HCT116 (cell line): Measurements from ENCODE around the gene PCGF5. TPM values are rescaled to one million over a fixed set of nuclear protein-coding genes. Genes with fewer than 3 reads are reported as not detected.

ENCODE experiments used
- ATAC-seq: fragments of 200-7000 bp; cut with Tn5 transposase; 2 replicates; pipeline ENCODE4 v1.9.1; 2020; ENCODE audit warnings: mild to moderate bottlenecking, moderate library complexity
- BruUV-seq: library from RNA; stranded (reverse); fragments of 400-500 nt; replicated peaks from 2 replicates; lab custom pipeline; 2021; lab: Mats Ljungman, UMichigan
- CTCF ChIA-PET: fragments of 300-600 bp; sonication (Branson Sonifier 250); formaldehyde crosslinking; loops from one replicate; lab custom pipeline; 2021; ENCODE audit warnings: antibody characterized with exemption; lab: Charles Lee
- POLR2A ChIA-PET: fragments of 300-600, 350-600 bp; sonication (Branson Sonifier 250); formaldehyde crosslinking; loops from one replicate; lab custom pipeline; 2021; ENCODE audit warnings: antibody characterized with exemption; lab: Charles Lee
- RAD21 ChIA-PET, 2 experiments: fragments of 300-600 bp; sonication (Branson Sonifier 250); formaldehyde crosslinking; loops; one replicate each; lab custom pipeline; 2023; ENCODE audit warnings: low total read pairs in 2 of 2; ENCODE audit not compliant: uncharacterized antibody in 2 of 2, unreplicated experiment in 2 of 2, low non-redundant PET in 1 of 2; lab: Charles Lee
- DNase-seq: peaks from one replicate; pipeline ENCODE4 v3.0.0-alpha.2; 2010; ENCODE audit warnings: low read depth, low spot score
- H2AFZ ChIP-seq: fragments of 200-600 bp; shearing (Covaris generic), sonication (generic); 2 replicates; pipeline ENCODE4 v1.6.1; 2017; ENCODE audit warnings: low read depth, mixed run types, mixed read lengths, antibody characterized with exemption, low read length; ENCODE audit not compliant: poor library complexity, severe bottlenecking
- H3K27ac ChIP-seq: 2 replicates; pipeline ENCODE4 v1.5.1; 2012; ENCODE audit warnings: low read depth, low read length
- H3K27me3 ChIP-seq: fragments of 200-600 bp; sonication (generic); 2 replicates; pipeline ENCODE4 v1.6.1; 2016; ENCODE audit warnings: mixed run types, low read length, mixed read lengths; ENCODE audit not compliant: insufficient read depth
- H3K36me3 ChIP-seq, 2 experiments: fragments of 200-500 bp in 1 of 2; fragments of 200-600 bp in 1 of 2; sonication (Bioruptor generic) in 1 of 2; sonication (generic) in 1 of 2; 2 replicates each; pipeline versions ENCODE4 v1.5.1 to v1.6.1; 2014 to 2016; ENCODE audit warnings: low read length in 2 of 2, inconsistent platforms in 1 of 2, mixed read lengths in 1 of 2, mixed run types in 1 of 2; ENCODE audit not compliant: insufficient read depth in 2 of 2, control insufficient read depth in 1 of 2
- H3K4me1 ChIP-seq, 2 experiments: fragments of 200-600 bp in 1 of 2; sonication (generic) in 1 of 2; 2 replicates each; pipeline versions ENCODE4 v1.5.1 to v1.6.1; 2012 to 2017; ENCODE audit warnings: low read length in 2 of 2, inconsistent platforms in 1 of 2, mild to moderate bottlenecking in 1 of 2, mixed read lengths in 1 of 2, mixed run types in 1 of 2, moderate library complexity in 1 of 2; ENCODE audit not compliant: insufficient read depth in 2 of 2, control insufficient read depth in 1 of 2
- H3K4me2 ChIP-seq: fragments of 200-600 bp; sonication (generic); 2 replicates; pipeline ENCODE4 v1.6.1; 2017; ENCODE audit warnings: mixed run types, low read length, mixed read lengths
- H3K4me3 ChIP-seq, 2 experiments: fragments of 200-600 bp in 1 of 2; sonication (generic) in 1 of 2; replicated peaks in 1 of 2; 2 replicates each; pipeline ENCODE4 v1.5.1; 2011 to 2016; ENCODE audit warnings: low read length in 2 of 2, control low read depth in 1 of 2, low read depth in 1 of 2, mild to moderate bottlenecking in 1 of 2, mixed read lengths in 1 of 2, mixed run types in 1 of 2
- H3K79me2 ChIP-seq: fragments of 200-600 bp; sonication (generic); 2 replicates; pipeline ENCODE4 v1.6.1; 2017; ENCODE audit warnings: mild to moderate bottlenecking, mixed run types, low read length, moderate library complexity, mixed read lengths; ENCODE audit not compliant: insufficient read depth
- H3K9ac ChIP-seq: fragments of 200-600 bp; sonication (generic); 2 replicates; pipeline ENCODE4 v1.6.1; 2016; ENCODE audit warnings: low read length, mixed read lengths
- H3K9me2 ChIP-seq: fragments of 200-600 bp; sonication (generic), shearing (Covaris generic); 2 replicates; pipeline ENCODE4 v1.6.1; 2017; ENCODE audit warnings: mixed run types, mild to moderate bottlenecking, moderate library complexity; ENCODE audit not compliant: insufficient read depth
- H3K9me3 ChIP-seq, 2 experiments: fragments of 200-500 bp in 1 of 2; fragments of 200-600 bp in 1 of 2; sonication (Bioruptor generic) in 1 of 2; sonication (generic) in 1 of 2; 2 replicates each; pipeline ENCODE4 v1.6.1; 2014 to 2017; ENCODE audit warnings: low read length in 2 of 2, mixed read lengths in 2 of 2, inconsistent platforms in 1 of 2, low read depth in 1 of 2, mild to moderate bottlenecking in 1 of 2, mixed run types in 1 of 2, moderate library complexity in 1 of 2; ENCODE audit not compliant: control insufficient read depth in 1 of 2, insufficient read depth in 1 of 2
- H4K20me1 ChIP-seq: fragments of 200-600 bp; sonication (generic), shearing (Covaris generic); 2 replicates; pipeline ENCODE4 v1.6.1; 2017; ENCODE audit warnings: mixed run types, mild to moderate bottlenecking, moderate library complexity; ENCODE audit not compliant: insufficient read depth
- CBX3 ChIP-seq: IDR thresholded peaks from 2 replicates; pipeline ENCODE4 v1.6.1; 2012; ENCODE audit warnings: low read depth
- RAD21 ChIP-seq: IDR thresholded peaks from 2 replicates; pipeline ENCODE4 v1.6.1; 2012; ENCODE audit warnings: low read depth, mild to moderate bottlenecking
- REST ChIP-seq: IDR thresholded peaks from 2 replicates; pipeline ENCODE4 v1.6.1; 2012; ENCODE audit warnings: low read depth
- ZFX ChIP-seq: fragments of 450-650 bp; IDR thresholded peaks from 2 replicates; pipeline ENCODE4 v1.6.1; 2017
- intact Hi-C: fragments of 100-400 bp; cut with micrococcal nuclease; formaldehyde crosslinking; loops from 2 replicates; pipeline ENCODE4 v1.10.0; 2022
- total RNA-seq: library from RNA; stranded (reverse); gene quantifications from one replicate; pipeline ENCODE4 v1.2.1, GENCODE V29; 2021; ENCODE audit not compliant: unreplicated experiment

Gene PCGF5
- total RNA-seq, 1 experiment from 2014 or later = 27.5 TPM

- TF ChIP-seq ZFX (no peak), CBX3 (0 out of 2 replicates have a peak, but pooled peaks have one; percentile 14), REST (no peak)
These were observed 29.4 kb upstream of the PCGF5 start for GRCh38 chr10:91190876-91191583.

GRCh38 chr10:91191584-91191919 lies 28.9 kb upstream of the PCGF5 start:
- CTCF ChIA-PET = no interaction called here
- Histone ChIP-seq H3K9me3 (no peaks in the 10 kb centered on the region), H3K27me3 (no peaks in the 10 kb centered on the region), H3K27ac (no peak overlapping the region), H3K9ac (no peak overlapping the region), H3K4me3 (no peak overlapping the region), H3K36me3 (no peaks in the 10 kb centered on the region), H3K9me2 (no peaks in the 10 kb centered on the region), H4K20me1 (no peaks in the 10 kb centered on the region), H2AFZ (no peak overlapping the region), H3K79me2 (no peaks in the 10 kb centered on the region), H3K4me2 (no peak overlapping the region), H3K4me1 (no peaks in the 10 kb centered on the region)
- DNase-seq (no peak), ATAC-seq (no peak)
- RAD21 ChIA-PET = no interaction called here
- TF ChIP-seq RAD21 = no peak
- BruUV-seq = no TSS peak
- intact Hi-C loops = no loop called here
- POLR2A ChIA-PET = no interaction called here

More at GRCh38 chr10:91190876-91191583, 29.4 kb upstream of the PCGF5 start:
- ChIA-PET CTCF (no interaction called here), RAD21 (no interaction called here), POLR2A (no interaction called here)
- no peak for DNase-seq
- H3K4me1 ChIP-seq = peaks cover 0 to 1% of the 10 kb centered on the region in 2 experiments; a peak in 1 of 4 replicates
- H3K27me3 ChIP-seq = no peaks in the 10 kb centered on the region
- BruUV-seq = no TSS peak
- no peak overlapping the region for H3K4me2 ChIP-seq
- H3K9me3 ChIP-seq = no peaks in the 10 kb centered on the region
- H3K79me2 ChIP-seq = peaks cover 3% of the 10 kb centered on the region; the same call in 1 of the 2 replicates
- H4K20me1 ChIP-seq = no peaks in the 10 kb centered on the region
- H3K27ac ChIP-seq = no peak overlapping the region
- intact Hi-C loops = no loop called here
- no peaks in the 10 kb centered on the region for H3K9me2 ChIP-seq
- no peak for ATAC-seq
- H2AFZ ChIP-seq = no peak overlapping the region
- H3K36me3 ChIP-seq = no peaks in the 10 kb centered on the region
- H3K4me3 ChIP-seq = no peak overlapping the region
- no peak overlapping the region for H3K9ac ChIP-seq
